NCI-H1105 treated with DMSO at 0.1 percent for 48 hours (cell line): ENCODE data around the gene XAGE3.
"Not testable (repeated sequence)": the region's sequence is repeated elsewhere in the genome, so short reads cannot be mapped to it uniquely, and the experiment has no call there.

Source experiments
- DNase-seq: peaks from one replicate; lab custom pipeline; 2025; lab: John Stamatoyannopoulos, UW

The XAGE3 gene

GRCh38 chrX:52867610-52868348, at the start of gene XAGE3:
Gene XAGE3, minus strand, starts transcription at chrX:52868083. Its CDS starts 950 bp downstream, at chrX:52867133.
- no peak for DNase-seq

- DNase-seq: not testable (repeated sequence)
Measured at GRCh38 chrX:52914704-52915103, 46.8 kb upstream of the XAGE3 start.

- DNase-seq: not testable (repeated sequence)
Measured at GRCh38 chrX:52913681-52914080, 45.8 kb upstream of the XAGE3 start.

- not testable (repeated sequence) for DNase-seq
Measured at GRCh38 chrX:52909313-52909969, 41.6 kb upstream of the XAGE3 start.

DNA sequence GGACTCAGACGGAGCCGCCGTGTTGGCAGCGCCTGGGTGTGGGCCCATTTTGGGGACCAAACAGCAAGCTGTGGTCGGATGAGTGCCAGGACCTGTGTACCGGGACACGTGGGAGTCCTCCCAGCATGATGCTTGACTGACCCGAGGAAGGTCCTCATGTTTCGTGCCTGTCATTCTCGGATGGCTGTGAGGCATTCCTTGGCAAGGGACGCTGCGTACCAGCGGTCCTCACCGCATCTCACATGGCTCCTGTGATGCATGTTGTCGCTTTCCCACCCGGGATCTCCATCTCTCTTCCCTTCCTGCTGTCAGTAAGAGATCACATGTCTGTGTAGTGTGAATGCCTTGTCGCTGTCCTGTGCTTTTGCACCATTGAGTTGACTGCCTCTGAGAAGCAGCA, 40.0 kb upstream of the XAGE3 start:
- DNase-seq: not testable (repeated sequence)

GRCh38 chrX:52907137-52907536, 39.3 kb upstream of the XAGE3 start:
- DNase-seq: not testable (repeated sequence)

DNA sequence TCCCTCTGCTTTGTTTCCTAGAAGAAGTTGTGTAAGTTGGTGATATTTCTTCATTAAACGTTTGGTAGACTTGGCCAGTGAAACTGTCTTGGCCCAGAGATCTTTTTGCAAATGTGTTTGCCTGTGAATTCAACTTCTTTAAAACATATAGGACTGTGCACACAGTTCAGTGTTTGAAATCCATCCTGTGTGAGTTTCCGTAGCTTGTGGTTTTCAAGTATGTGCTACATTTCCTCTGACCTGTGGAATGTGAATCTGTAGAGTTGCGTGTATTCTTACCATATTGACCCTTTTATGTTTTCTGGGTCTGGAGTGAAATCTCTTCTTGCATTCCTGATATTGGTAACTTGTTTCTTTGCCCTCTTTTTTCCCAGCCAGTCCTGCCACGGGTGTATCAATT, 38.2 kb upstream of the XAGE3 start:
- DNase-seq: not testable (repeated sequence)

GRCh38 chrX:52905531-52905930, 37.6 kb upstream of the XAGE3 start:
- DNase-seq: not testable (repeated sequence)

DNA sequence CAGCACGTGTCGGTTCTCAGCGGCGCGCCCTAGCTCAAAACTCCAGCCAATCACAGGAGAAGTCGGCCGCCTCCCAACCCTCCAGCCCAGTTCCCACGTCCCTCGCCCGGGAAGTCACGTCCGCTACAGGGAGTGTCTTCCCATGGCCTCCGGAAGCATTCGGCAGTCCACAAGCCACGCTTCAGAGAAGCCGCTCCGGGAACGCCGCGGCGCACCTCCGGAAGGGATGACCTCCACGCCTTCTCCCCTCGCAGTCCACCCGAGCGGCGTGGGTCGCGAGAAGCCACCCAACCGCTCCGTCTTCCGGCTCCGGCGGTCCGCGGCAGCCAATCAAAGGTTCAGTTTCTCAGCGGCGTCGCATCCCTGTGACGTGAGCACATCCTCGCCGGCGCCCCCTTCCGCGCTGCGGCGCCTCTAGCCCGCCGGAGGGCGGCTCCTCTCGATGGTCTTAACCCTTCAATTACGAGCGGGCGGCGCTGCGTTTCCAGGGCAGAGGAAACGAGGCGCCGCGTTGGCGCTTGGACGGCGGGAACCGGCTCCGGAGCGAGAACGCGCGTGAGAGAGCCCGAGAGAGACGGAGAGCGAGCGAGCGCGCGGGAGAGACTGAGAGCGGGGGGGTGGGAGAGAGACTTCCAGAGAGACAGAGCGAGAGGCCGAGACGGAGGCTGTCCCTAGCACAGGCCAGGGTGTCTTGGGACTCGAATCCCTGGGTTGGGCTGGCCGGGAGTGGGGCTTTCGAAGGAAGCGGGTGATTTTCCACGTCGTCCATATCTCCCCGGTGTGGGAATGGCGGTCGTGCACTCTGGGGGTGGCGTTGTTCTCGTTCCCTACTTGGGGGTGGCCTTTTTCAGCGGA, 29.2 kb upstream of the XAGE3 start, which contains the start of gene FAM156B:
FAM156B (plus strand) TSS at position 476 of the 855 bp plus-strand sequence. CDS start 9,896 bp downstream, outside the sequence.
- not testable (repeated sequence) for DNase-seq

DNA sequence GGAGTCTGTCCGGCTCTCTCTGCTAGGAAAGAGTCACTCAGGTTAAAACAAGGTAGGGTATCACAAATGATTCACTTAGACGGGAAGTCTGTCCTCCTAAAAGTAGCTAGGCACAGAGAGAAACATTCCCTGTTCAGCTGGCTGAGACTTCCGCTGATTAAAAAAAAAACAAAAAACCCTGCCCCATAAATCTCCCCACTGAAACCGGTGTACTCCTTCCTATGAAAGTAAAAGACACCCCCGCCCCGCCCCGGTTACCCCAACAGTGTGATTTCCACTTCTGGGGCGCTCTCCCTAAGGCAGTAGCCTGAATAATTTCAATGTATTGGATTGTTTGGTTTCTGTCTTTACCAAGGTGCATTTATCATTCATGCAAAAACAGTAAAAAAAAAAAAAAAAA, 28.6 kb upstream of the XAGE3 start:
- not testable (repeated sequence) for DNase-seq

DNA sequence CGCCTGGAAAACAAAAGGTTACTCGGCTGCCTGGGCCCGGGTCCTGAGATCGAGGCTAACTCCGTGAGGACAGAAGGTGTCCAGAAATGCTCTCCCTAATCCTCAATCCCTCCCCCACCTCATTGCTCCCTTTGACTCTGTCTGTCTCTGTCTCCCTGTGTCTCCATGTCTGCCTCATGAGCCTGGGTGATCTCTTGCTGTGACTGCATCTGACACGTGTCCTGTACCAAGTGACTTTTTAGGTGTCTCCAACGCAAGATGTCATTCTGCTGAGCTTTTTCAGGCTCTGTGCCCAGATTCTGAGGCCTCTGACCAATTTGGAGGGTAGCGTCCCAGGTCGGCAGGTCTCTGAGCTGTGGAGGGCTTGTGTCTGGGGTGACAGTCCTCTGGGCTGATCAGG, 20.2 kb upstream of the XAGE3 start:
- DNase-seq: not testable (repeated sequence)

GRCh38 chrX:52887459-52887858, 19.6 kb upstream of the XAGE3 start:
- not testable (repeated sequence) for DNase-seq

DNA sequence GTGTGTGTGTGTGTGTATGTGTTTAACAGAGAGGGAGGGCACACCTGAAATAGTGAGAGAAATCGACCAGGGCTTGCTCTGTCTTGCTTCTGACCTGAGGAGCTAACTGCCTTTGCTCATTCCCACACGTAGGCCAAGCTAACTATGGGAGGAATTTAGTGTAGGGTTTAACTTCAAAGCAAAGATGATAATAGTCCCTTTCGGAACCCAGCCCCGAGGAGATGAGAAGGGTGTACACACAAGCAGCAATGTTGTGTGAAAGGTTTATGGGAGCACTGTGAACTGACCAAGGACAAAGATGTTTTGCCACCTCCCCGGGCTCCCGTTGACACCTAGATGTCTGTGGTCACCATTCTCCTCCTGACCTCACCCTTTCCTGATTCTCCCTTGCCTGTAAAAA, 8.5 kb upstream of the XAGE3 start:
- not testable (repeated sequence) for DNase-seq

DNA sequence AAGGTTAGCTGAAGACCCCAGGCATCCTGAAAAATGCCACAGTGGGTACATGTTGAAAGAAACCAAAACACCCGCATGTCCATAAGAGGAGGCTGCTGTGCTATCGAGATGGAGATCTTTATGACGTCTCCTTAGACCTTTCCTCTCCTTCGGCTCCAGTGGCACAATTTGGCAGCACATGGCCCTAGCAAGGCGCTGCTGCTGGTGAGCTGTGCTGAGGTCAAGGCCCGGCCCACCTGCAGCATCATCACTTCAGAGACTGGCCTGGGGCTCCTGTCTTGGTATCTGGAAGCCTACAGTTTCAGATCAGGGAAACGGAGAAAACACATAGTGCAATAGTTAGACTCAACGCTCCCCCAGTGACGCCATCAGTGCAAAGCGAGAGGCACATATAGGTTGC, 7.6 kb upstream of the XAGE3 start:
- DNase-seq: not testable (repeated sequence)

GRCh38 chrX:52874661-52875060, 6.8 kb upstream of the XAGE3 start:
- DNase-seq: no peak

- not testable (repeated sequence) for DNase-seq
Measured at GRCh38 chrX:52873825-52874224, 5.9 kb upstream of the XAGE3 start.

DNA sequence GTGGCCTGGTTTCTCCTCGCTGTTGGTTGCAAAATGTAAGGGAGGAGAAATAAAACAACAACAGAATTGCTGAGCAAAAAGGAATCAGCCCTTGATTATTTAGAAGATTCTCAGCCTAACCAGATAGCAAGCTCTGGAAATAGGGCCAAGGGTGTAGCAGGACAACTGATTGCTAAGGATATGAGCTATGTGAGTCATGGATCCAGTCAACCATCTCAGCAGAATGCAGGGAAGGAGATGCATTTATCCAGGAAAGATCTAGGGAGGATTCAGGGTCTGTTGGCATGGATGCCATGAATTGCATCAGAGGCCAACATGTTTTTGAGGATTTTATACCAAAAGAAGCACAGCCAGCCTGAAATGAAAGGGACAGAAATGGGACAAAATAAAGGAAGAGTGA, 2.2 kb upstream of the XAGE3 start:
- no peak for DNase-seq

- no peak for DNase-seq
Measured at GRCh38 chrX:52865343-52865998, 2.4 kb downstream of the XAGE3 start.

- not testable (repeated sequence) for DNase-seq
Measured at GRCh38 chrX:52856991-52857525, 10.8 kb downstream of the XAGE3 start.

DNA sequence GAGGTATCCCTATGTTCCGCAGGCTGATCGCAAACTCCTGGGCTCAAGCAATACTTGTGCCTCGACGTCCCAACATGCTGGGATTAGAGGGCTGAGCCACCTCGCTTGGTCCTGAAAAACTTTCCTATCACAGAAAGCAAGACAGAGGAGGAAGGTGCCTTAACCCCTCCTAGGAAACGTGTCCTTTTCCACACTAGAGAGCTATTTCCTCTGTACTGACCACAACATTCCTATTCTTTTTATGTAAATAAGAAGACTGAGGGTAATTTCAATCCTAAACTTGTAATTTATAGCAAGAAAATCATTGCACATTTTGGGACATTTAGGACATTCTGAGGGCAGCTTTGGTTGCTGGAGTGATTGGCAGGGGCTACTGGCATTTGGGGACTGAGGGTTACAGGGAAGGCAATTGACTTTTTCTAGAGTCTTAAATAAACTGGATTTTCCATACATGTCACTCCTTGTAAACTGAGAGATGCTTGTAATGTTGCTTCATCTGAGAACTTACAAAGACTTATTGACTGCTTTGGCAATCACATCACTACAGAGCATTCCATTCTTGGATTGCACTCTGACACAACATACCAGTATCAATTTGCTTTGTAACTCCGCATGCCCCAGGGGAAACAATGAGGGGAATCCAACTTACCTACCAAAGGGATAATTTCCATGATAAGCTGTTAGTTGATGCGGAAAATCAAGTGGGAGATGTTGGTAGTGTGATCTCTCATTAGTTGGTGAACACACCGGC, 15.6 kb downstream of the XAGE3 start:
- DNase-seq: no peak

DNA sequence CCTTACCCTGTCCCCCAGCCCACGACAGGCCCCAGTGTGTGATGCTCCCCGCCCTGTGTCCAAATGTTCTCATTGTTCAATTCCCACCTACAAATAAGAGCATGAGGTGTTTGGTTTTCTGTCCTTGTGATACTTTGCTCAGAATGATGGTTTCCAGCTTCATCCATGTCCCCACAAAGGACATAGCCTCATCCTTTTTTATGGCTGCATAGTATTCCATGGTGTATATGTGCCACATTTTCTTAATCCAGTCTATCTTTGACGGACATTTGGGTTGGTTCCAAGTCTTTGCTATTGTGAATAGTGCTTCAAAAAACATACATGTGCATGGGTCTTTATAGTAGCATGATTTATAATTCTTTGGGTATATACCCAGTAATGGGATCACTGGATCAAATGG, 24.3 kb downstream of the XAGE3 start:
- not testable (repeated sequence) for DNase-seq
